ENCODE results near the gene RSRC2. TPM values are rescaled to one million over a fixed set of nuclear protein-coding genes. Genes with fewer than 3 reads are reported as not detected.
"Not testable (repeated sequence)": the region's sequence is repeated elsewhere in the genome, so short reads cannot be mapped to it uniquely, and the experiment has no call there.

Gene RSRC2
- total RNA-seq, 1 donor from 2014 or later: 62.0 TPM

DNA sequence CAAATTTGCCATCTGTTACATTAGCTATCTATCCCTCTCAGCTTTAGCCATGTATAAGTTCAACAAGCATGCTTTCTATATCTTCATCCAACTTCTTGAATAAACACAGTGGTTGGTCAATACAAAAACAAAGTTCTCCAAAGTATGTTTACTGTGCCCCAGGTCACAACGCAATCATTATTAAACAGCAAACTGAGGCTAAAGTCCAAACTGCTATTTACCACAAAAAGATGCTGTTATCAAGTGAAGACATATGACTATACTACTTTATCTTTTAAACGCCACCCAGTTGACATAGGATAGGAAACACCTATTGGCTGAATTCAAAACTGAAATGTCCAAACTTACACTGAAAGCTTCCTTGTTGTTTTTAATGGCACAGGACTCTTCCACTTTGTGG, 37.7 kb downstream of the RSRC2 start:
- DNase-seq (ENCODE audit: low spot score in 2 of 2) (no peak), FAIRE-seq (no peak)

DNA sequence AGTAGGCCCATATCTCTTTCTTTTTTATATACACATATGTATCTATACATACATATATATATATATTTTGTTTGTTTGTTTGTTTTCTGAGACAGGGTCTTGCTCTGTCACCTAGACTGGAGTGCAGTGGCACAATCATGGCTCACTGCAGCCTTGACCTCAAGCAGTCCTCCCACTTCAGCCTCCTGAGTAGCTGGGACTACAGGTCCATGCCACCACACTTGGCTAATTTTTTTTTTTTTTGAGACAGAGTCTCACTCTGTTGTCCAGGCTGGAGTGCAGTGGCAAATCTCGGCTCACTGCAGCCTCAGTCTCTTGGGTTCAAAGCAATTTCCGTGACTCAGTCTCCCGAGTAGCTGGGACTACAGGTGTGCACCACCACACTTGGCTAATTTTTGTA, 38.9 kb downstream of the RSRC2 start:
- DNase-seq (ENCODE audit: low spot score in 2 of 2); FAIRE-seq: not testable (repeated sequence)

DNA sequence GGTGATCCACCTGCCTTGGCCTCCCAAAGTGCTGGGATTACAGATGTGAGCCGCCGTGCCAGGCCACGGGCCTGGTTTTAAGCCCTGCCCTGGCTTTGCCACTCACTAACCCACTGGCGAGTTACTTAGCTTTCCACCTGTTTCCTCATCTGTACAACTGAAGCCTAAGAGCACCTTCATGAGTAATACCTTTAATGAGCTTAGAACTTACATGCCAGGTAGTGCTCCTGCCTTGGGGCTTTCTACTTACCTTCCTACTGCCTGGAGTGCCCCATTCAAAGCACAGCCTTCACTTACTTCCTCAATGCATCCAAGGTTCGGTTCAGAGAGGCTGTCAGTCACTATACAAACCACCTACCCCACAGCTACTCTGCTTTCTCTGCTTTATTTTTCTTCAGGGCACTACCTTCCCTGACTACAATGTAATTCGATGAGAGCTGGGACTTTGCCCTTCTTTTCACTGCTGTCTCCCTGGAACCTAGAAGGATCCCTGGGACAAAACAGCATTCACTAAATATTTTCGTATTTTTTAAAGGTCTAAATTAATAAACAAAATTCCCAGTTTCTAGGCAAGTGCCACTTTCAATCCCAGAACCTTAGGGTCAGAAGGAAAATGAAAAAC, 39.8 kb downstream of the RSRC2 start:
- FAIRE-seq (no peak), DNase-seq (ENCODE audit: low spot score in 2 of 2) (no peak)

DNA sequence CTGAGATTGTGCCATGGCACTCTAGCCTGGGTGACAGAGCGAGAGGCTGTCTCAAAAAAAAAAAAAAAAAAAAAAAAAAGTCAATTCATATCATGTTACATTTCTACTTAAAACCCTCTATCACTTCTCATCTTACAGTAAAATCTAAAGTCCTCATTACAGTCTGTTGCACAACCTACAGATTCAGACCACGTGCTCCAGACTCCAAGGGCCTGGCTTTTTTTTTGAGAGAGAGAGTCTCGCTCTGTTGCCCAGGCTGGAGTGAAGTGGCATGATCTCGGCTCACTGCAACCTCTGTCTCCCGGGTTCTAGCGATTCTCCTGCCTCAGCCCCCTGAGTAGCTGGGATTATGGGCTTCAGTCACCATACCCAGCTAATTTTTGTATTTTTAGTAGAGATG, 40.4 kb downstream of the RSRC2 start:
- not testable (repeated sequence) for FAIRE-seq; DNase-seq (ENCODE audit: low spot score in 2 of 2)

DNA sequence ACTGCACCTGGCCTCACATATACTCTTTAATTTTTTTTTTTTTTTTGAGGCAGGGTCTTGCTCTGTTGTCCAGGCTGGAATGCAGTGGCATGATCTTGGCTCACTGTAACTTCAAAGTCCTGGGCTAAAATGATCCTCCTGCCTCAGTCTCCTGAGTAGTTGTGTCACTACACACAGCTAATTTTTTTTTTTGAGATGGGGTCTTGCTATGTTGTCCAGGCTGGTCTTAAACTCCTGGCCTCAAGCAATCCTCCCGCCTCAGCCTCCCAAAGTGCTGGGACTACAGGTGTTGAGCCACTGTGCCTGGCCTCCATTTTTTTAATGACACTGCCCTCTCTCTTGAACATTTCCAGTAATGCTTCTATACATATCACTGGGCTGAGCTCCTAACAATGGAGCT, 42.4 kb downstream of the RSRC2 start:
- not testable (repeated sequence) for FAIRE-seq; DNase-seq (ENCODE audit: low spot score in 2 of 2)

DNA sequence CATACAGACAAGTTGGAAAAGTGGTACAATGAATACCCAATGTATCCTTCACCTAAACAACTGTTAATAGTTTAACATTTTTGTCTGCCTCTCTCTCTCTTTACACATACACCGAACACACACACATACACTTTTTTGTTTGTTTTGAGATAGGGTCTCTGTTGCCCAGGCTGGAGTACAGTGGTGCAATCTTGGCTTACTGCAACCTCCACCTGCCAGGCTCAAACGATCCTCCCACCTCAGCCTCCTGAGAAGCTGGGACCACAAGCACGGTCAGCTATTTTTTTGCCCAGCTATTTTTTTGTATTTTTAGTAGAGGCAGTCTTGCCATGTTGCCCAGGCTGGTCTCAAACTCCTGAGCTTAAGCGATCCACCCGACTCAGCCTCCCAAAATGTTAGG, 42.8 kb downstream of the RSRC2 start:
- FAIRE-seq (no peak), DNase-seq (ENCODE audit: low spot score in 2 of 2) (no peak)

DNA sequence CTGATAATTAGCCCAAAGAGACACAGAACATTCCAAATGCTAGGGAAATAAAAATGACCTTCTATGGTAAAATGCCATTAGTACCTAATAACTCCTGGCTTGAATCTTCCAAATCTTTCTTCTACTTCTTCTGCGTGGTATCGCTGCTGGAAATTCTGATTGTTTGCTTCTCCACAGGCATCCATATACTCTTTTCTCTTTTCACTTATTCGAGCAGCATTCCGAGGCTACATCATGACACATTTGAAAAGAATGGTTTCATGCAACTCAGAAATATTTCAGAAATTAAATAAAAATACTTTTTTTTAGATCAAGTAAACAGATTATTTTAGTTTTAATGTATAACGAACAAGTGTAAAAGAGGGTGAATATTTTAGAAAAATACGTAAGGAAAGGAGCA, 44.9 kb downstream of the RSRC2 start:
- no peak for FAIRE-seq
- DNase-seq (ENCODE audit: low spot score in 2 of 2): no peak

DNA sequence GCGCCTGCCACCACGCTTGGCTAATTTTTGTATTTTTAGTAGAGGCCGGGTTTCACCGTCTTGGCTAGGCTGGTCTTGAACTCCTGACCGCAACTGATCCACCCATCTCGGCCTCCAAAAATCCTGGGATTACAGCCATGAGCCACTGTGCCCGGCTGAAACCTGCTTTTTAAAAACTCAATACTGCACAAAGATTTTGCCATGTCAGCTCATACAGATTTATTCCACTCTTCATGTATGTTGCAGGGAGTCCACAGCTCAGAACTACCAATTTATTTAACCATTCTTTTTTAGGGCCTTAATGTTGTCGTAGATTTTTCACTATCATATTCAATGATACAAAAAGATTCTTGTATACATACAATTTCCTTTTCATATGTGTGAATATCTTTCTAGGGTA, 46.0 kb downstream of the RSRC2 start:
- DNase-seq (ENCODE audit: low spot score in 2 of 2) (no peak), FAIRE-seq (no peak)

DNA sequence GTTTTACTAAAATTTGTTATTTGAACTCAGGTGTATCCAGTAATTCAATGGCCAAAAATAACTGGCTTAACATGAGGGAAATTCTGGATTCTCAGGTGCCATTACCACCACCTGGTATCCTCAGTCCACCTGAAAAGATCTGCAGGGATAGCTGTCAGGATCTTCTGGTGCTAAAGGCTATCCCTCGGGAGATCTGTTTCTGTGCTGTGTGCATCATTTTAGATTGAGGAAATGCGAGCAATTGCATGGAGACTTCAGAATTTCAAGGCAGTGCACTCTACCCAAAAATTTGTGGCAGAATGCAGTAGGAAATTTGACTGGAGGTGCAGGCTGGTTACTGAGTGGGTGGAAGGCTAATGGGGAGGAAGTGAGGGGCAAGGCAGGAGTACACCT, 52.4 kb downstream of the RSRC2 start:
- DNase-seq (ENCODE audit: low spot score in 2 of 2) (no peak), FAIRE-seq (no peak)

DNA sequence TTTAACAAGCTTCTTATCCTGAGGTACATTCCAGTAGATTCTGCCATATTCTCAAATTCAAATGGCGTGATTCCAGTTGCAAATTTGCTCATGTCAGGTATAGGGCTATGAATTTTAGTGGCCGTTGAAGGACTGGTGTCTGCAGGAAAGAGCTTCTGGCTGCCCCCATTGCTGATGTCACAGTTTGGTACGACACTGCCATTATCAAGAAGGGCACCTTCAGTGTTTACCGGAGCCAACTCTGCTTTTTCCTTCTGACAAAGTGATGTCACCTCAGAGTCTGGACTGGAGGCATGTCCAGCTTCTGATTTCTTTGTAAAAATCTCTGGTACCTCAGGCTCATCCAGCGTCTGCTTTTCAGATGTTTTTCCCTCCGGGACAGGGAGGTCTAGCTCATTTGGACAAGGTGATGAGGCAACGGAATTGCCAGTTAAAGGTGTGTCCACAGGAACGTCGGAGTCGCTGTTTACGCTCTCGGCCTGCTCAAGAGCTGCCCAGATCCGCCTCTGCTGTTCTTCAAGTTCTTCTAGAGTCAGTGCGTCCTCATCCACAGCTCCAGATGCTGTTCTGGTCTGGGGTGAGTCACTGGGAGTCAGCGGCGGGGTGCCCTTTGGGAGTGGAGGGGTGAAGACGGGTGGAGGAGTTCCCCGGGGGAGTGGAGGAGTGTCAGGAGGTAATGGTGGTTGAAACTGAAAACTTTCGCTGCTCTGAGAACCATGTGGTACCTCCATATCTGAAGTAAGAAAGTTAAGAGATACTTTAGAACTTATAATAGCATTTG, 53.0 kb downstream of the RSRC2 start:
- DNase-seq (ENCODE audit: low spot score in 2 of 2) (no peak), FAIRE-seq (no peak)

DNA sequence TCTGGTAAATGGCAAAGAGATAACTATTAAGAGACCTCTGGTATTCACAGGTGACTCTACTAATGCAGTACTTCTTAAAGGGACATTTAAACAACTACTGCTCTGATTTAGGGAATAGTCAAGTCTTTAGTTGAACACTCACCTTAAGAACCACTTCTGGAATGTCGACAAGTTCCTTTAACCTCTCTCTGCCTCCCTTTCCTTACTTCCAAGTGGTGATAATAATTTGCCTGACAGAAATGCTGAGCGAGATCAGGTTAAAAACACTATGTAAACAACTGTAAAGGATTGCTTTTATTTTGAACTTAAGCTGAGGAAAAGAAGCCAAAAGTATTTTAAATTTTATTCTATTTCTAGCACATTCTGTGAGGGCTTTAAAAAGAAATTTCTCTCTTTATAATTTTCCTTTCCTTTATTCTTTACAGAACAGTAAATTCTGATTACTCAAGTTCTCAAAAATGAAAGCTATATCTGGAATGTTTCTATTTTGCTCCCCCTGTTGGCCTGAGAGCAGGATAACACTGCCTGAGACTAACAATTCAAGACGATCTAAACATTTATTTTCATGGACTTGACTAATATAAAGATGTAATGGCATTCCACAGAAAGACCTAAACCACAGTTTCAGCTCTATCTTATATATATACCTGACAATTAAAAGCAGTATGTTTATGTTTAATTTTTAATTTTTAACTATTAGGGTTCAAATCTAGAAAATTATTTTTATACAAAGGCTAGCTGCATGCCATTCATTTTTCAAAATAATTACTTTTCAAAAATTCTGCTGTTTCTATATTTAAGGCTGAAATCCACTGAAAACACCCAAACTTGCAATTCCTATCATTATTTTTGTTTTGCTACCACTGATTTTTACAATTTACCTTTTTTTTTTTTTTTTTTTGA, 55.2 kb downstream of the RSRC2 start:
- peak; percentile 55 for FAIRE-seq
- DNase-seq (ENCODE audit: low spot score in 2 of 2): peak; percentile 10 to 44

DNA sequence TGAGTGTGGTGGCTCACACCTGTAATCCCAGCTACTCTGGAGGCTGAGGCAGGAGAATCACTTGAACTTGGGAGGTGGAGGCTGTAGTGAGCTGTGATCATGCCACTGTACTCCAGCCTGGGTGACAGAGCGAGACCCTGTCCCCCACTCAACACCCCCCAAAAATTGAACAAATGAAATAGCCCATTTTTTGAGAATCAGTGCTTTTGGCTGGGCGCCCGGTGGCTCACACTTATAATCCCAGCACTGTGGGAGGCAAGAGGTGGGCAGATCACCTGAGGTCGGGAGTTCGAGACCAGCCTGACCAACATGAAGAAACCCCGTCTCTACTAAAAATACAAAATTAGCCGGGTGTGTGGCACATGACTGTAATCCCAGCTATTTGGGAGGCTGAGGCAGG, 56.2 kb downstream of the RSRC2 start:
- DNase-seq (ENCODE audit: low spot score in 2 of 2); FAIRE-seq: not testable (repeated sequence)

DNA sequence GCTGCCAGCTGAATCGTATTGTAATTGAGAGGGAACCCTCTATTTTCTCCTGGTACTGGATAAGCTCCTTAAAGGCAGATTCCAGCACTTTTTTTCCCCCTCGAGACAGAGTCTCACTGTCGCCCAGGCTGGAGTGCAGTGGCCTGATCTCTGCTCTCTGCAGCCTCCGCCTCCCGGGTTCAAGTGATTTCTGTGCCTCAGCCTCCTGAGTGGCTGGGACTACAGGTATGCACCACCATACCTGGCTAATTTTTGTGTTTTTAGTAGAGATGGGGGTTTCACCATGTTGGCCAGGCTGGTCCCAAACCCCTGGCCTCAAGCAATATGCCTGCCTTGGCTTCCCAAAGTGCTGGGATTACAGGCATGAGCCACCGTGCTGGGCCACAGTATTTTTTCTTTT, 56.9 kb downstream of the RSRC2 start:
- not testable (repeated sequence) for FAIRE-seq; DNase-seq (ENCODE audit: low spot score in 2 of 2)

DNA sequence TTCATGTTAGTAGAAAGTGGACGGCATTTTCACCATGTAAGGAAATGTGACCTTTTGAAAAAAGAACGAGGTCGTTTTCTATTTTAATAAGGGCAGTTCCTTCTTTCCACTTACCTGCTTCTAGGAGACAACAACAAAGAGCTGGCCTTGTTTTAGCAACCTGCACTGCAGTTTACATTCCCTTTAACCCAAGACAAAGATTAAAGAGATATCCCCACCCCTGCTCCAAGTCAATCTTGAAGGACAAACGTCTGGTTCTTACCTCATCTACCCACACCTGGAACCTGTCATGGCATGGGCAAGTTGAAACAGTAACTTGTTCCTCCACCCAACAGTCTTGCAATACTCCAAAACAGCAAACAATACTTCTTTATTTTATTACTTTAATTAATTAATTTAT, 58.8 kb downstream of the RSRC2 start:
- FAIRE-seq: no peak
- DNase-seq (ENCODE audit: low spot score in 2 of 2): no peak

DNA sequence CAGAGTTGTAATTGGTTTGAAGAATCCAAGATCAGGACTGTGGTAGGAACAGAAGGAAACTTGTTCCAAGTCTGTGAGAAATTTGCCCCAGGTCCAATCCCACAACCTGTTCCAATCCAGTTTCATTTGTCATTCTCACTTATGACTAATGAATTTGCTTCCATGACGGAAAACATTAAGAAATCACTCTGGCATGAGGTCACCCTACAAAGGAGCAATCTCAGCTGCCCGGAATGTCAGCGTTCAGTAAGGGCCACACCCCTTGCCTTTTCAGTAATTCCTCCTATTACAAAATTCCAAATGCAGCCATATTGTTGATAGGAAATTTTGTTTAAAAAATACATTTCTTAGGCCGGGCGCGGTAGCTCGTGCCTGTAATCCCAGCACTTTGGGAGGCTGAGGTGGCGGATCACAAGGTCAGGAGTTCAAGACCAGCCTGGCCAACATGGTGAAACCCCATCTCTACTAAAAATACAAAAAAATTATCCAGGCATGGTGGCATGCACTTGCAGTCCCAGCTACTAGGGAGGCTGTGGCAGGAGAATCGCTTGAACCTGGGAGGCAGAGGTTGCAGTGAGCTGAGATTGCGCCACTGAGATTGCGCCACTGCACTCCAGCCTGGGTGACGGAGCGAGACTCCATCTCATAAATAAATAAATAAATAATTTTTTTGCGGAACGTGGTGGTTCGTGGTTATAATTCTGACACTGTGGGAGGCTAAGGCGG, 62.3 kb downstream of the RSRC2 start:
- not testable (repeated sequence) for FAIRE-seq; DNase-seq (ENCODE audit: low spot score in 2 of 2)

DNA sequence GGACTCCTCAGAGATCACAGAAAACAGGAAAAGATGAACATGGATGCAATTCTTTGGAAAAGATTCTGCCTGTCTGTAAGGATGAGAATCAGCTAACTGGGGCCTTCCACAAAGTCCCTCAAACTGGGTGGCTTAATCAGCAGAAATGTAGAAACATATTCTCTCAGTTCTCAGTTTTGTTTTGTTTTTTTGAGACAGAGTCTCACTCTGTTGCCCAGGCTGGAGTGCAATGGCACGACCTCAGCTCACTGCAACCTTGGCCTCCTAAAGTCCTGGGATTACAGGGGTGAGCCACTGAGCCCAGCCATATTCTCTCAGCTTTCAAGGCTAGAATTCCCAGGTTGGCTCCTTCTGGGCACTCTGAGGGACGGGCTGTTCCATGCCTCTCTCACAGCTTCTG, 66.1 kb downstream of the RSRC2 start:
- FAIRE-seq (no peak), DNase-seq (ENCODE audit: low spot score in 2 of 2) (no peak)

DNA sequence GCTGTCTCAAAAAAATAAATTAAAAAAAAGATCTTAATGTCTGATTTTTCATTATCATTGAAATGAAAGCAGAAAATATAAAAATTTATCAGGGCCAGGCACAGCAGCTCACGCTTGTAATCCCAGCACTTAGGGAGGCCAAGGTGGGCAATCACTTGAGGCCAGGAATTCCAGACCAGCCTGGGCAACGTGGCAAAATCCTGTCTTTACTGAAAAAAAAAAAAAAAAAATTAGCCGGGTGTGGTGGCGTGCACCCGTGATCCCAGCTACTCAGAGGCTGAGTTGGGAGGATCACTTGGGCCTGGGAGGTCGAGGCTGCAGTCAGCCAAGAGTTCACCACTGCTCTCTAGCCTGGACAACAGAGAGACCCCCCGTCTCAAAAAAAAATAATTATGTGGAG, 66.7 kb downstream of the RSRC2 start:
- no peak for DNase-seq (ENCODE audit: low spot score in 2 of 2)
- no peak for FAIRE-seq

DNA sequence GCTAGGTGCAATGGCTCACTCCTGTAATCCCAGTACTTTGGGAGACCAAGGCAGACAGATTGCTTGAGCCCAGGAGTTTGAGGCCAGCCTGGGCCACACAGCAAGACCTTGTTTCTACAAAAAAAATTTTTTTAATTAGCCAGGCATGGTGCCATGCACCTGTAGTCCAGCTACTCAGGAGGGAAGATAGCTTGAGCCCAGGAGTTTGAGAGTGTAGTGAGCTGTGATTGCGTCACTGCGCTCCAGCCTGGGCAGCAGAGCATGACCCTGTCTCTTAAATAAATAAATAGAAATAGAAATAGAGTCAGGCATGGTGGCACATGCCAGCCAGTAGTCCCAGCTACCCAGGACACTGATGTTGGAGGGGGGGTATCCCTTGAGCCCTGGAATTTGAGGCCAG, 67.5 kb downstream of the RSRC2 start:
- DNase-seq (ENCODE audit: low spot score in 2 of 2): no peak
- no peak for FAIRE-seq

DNA sequence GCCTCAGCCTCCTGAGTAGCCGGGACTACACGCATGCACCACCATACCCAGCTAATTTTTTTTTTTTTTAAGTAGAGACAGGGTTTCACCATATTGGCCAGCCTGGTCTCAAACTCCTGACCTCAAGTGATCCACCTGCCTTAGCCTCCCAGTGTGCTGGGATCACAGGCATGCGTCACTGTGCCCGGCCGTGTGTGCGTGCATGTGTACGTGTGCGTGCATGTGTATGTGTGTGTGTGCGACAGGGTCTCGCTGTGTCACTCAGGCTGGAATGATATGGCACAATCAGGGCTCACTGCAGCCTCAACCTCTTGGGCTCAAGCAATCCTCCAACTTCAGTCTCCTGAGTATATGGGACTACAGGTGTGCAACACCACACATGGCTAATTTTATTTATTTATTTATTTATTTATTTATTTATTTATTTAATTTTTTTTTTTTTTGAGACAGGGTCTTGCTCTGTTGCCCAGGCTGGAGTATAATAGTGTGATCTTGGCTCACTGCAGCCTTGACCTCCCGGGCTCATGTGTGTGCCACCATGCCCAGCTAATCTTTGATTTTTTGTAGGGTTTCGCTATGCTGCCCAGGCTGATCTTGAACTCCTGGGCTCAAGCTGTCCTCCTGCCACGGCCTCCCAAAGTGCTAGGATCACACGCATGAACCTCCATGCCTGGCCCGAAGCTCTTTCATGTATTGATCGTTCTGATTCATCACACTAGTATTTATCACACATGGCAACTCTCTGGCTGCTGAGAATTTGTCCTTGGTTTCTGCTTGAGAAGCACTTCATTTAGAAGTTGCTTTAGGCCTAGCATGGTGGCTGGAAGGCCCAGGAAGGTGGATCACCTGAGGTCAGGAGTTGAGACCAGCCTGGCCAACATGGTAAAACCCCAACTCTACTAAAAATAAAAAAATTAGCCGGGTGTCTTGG, 68.4 kb downstream of the RSRC2 start:
- DNase-seq (ENCODE audit: low spot score in 2 of 2) (no peak), FAIRE-seq (no peak)

Data from frontal cortex (tissue), 4 donors.